ENCODE measurements around the gene PSMB5. TPM values are rescaled to one million over a fixed set of nuclear protein-coding genes. Genes with fewer than 3 reads are reported as not detected.

The PSMB5 gene
- total and polyA plus RNA-seq, 2 of the 13 experiments (the other 11 are each of a cell fraction or from before 2014, with no cell fraction given) = 705 to 871 TPM

DNA sequence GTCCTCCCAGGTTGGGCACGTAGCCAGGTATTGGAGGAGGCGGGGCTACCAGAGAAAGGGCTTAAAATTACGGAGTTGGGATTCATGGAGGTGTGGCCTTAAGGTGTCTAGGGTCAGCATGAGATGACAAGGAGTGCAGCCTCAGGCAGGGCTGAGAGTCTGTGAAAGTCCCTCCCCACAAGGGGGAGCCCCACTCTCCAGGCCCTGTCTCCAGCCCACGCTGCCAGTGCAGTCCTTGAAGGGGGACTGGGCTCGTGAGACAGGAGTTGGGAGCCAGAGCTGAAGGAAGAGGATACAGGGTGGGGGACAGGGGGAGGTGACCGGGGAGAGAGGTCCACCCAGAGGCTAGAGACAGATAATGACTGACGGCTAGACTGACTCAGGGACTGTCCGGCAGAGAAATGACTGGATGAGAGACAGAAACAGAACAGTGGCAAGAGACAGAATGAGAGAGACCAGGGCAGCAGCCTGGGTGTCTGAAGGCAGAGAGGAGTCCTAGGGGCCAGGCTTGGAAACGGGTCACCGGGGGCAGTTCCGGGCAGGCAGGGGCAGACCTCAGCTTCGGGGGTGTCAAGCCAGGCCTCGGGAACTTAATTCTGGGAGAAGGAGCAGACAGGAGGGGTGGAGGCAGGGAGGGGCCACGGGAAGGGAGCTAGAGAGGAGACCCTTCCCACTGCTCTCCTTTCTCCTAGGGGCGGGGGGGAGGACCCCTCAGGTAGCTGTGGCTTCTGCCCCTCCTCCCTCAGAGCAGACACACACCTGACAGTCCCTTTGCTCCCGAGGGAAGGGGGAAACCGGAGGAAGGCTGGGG, 21.6 kb upstream of the PSMB5 start (continued):
- no peak for TF ChIP-seq ZNF660 (CRISPR knock-in tag; IDR thresholded peaks at IDR 0.05; ENCODE audit: borderline replicate concordance, low read depth)
- TF ChIP-seq, protein P1, sequence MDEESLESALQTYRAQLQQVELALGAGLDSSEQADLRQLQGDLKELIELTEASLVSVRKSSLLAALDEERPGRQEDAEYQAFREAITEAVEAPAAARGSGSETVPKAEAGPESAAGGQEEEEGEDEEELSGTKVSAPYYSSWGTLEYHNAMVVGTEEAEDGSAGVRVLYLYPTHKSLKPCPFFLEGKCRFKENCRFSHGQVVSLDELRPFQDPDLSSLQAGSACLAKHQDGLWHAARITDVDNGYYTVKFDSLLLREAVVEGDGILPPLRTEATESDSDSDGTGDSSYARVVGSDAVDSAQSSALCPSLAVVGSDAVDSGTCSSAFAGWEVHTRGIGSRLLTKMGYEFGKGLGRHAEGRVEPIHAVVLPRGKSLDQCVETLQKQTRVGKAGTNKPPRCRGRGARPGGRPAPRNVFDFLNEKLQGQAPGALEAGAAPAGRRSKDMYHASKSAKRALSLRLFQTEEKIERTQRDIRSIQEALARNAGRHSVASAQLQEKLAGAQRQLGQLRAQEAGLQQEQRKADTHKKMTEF (CRISPR knock-in tag; IDR thresholded peaks at IDR 0.05) = peak; percentile 82; the same call in 1 of the 2 replicates
- peak; percentile 73; the same call in 1 of the 2 replicates for TF ChIP-seq ZMYM3 (CRISPR knock-in tag; IDR thresholded peaks at IDR 0.05)
- no peak for TF ChIP-seq EEA1 (CRISPR knock-in tag; IDR thresholded peaks at IDR 0.05; ENCODE audit: borderline replicate concordance)
- TF ChIP-seq ZNF367 (CRISPR knock-in tag; IDR thresholded peaks at IDR 0.05; ENCODE audit: borderline replicate concordance) = no peak
- TF ChIP-seq NFE2L1 (CRISPR knock-in tag; IDR thresholded peaks at IDR 0.05; ENCODE audit: borderline replicate concordance) = peak; percentile 82; the same call in 1 of the 2 replicates
- no peak for TF ChIP-seq ZNF496 (CRISPR knock-in tag; IDR thresholded peaks at IDR 0.05; ENCODE audit: insufficient replicate concordance)
- TF ChIP-seq, protein P2, sequence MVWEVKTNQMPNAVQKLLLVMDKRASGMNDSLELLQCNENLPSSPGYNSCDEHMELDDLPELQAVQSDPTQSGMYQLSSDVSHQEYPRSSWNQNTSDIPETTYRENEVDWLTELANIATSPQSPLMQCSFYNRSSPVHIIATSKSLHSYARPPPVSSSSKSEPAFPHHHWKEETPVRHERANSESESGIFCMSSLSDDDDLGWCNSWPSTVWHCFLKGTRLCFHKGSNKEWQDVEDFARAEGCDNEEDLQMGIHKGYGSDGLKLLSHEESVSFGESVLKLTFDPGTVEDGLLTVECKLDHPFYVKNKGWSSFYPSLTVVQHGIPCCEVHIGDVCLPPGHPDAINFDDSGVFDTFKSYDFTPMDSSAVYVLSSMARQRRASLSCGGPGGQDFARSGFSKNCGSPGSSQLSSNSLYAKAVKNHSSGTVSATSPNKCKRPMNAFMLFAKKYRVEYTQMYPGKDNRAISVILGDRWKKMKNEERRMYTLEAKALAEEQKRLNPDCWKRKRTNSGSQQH (CRISPR knock-in tag; IDR thresholded peaks at IDR 0.05; ENCODE audit: low read depth) = peak; percentile 79; the same call in 1 of the 2 replicates
- TF ChIP-seq IRX3 (CRISPR knock-in tag; IDR thresholded peaks at IDR 0.05; ENCODE audit: borderline replicate concordance, low read depth) = no peak
- TF ChIP-seq CREM (IDR thresholded peaks at IDR 0.05) = no peak
- no peak for TF ChIP-seq CREM (CRISPR knock-in tag; IDR thresholded peaks at IDR 0.05)
- no peak for TF ChIP-seq CENPT (CRISPR knock-in tag; IDR thresholded peaks at IDR 0.05; ENCODE audit: low read depth)
- no peak for TF ChIP-seq NONO (IDR thresholded peaks at IDR 0.05)
- TF ChIP-seq NONO (CRISPR knock-in tag; conservative IDR thresholded peaks at IDR 0.05) = peak; percentile 64; the same call in 1 of the 2 replicates
- TF ChIP-seq SP4 (CRISPR knock-in tag; IDR thresholded peaks at IDR 0.05) = no peak
- 0 out of 2 replicates have a peak, but pooled peaks have one; percentile 70 for TF ChIP-seq KAT7 (CRISPR knock-in tag; IDR thresholded peaks at IDR 0.05; ENCODE audit: borderline replicate concordance)
- TF ChIP-seq CHCHD3 (CRISPR knock-in tag; IDR thresholded peaks at IDR 0.05) = no peak
- TF ChIP-seq, protein P3, sequence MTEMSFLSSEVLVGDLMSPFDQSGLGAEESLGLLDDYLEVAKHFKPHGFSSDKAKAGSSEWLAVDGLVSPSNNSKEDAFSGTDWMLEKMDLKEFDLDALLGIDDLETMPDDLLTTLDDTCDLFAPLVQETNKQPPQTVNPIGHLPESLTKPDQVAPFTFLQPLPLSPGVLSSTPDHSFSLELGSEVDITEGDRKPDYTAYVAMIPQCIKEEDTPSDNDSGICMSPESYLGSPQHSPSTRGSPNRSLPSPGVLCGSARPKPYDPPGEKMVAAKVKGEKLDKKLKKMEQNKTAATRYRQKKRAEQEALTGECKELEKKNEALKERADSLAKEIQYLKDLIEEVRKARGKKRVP (CRISPR knock-in tag; IDR thresholded peaks at IDR 0.05) = peak in 1 of 2 experiments; percentile 38; a peak in 1 of 4 replicates
- 0 out of 2 replicates have a peak, but pooled peaks have one; percentile 68 for TF ChIP-seq ZNF383 (CRISPR knock-in tag; IDR thresholded peaks at IDR 0.05; ENCODE audit: borderline replicate concordance)
- no peak for TF ChIP-seq KDM6A (CRISPR knock-in tag; IDR thresholded peaks at IDR 0.05; ENCODE audit: low read depth)
- 0 out of 2 replicates have a peak, but pooled peaks have one; percentile 24 for TF ChIP-seq ELF1 (CRISPR knock-in tag; IDR thresholded peaks at IDR 0.05)
- no peak; the same call in 1 of the 2 replicates for TF ChIP-seq NRL (CRISPR knock-in tag; IDR thresholded peaks at IDR 0.05; ENCODE audit: borderline replicate concordance)
- TF ChIP-seq ZNF205 (CRISPR knock-in tag; IDR thresholded peaks at IDR 0.05) = peak; percentile 59; the same call in 1 of the 2 replicates
- TF ChIP-seq NFIB (CRISPR knock-in tag; IDR thresholded peaks at IDR 0.05; ENCODE audit: borderline replicate concordance) = no peak
- TF ChIP-seq, protein P4, sequence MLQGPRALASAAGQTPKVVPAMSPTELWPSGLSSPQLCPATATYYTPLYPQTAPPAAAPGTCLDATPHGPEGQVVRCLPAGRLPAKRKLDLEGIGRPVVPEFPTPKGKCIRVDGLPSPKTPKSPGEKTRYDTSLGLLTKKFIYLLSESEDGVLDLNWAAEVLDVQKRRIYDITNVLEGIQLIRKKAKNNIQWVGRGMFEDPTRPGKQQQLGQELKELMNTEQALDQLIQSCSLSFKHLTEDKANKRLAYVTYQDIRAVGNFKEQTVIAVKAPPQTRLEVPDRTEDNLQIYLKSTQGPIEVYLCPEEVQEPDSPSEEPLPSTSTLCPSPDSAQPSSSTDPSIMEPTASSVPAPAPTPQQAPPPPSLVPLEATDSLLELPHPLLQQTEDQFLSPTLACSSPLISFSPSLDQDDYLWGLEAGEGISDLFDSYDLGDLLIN (CRISPR knock-in tag; IDR thresholded peaks at IDR 0.05; ENCODE audit: borderline replicate concordance) = no peak
